NCI-H2107 treated with DMSO at 0.1 percent for 48 hours (cell line): ENCODE results near the gene CD177.
"Not testable (repeated sequence)": the region's sequence is repeated elsewhere in the genome, so short reads cannot be mapped to it uniquely, and the experiment has no call there.

Experiments used
- DNase-seq: peaks from one replicate; lab custom pipeline; 2025; ENCODE audit not compliant: unreplicated experiment; lab: John Stamatoyannopoulos, UW

Gene CD177, protein sequence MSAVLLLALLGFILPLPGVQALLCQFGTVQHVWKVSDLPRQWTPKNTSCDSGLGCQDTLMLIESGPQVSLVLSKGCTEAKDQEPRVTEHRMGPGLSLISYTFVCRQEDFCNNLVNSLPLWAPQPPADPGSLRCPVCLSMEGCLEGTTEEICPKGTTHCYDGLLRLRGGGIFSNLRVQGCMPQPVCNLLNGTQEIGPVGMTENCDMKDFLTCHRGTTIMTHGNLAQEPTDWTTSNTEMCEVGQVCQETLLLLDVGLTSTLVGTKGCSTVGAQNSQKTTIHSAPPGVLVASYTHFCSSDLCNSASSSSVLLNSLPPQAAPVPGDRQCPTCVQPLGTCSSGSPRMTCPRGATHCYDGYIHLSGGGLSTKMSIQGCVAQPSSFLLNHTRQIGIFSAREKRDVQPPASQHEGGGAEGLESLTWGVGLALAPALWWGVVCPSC

DNA sequence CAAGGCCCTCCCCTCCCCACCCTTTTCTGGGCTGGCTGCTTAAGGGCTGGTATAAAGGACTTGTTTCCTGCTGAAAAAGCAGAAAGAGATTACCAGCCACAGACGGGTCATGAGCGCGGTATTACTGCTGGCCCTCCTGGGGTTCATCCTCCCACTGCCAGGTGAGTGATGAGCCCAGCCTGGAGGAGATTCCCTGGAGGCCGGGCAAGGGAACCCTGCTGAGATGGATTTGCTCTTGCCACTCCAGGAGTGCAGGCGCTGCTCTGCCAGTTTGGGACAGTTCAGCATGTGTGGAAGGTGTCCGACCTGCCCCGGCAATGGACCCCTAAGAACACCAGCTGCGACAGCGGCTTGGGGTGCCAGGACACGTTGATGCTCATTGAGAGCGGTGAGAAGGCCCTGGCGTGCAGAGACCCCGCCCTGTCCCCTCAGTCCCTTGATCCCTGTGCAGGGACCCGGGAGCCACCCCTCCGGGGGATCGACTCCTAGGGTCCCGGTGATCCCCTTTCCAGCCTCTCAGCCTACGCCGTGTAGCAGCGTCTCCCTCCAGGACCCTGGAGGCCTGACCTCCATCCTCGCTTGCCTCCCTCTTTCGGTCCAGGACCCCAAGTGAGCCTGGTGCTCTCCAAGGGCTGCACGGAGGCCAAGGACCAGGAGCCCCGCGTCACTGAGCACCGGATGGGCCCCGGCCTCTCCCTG, at the start of gene CD177:
Gene CD177 (plus strand): TSS at position 81 of the 699 bp plus-strand sequence. CDS start 29 bp downstream, at position 110.
- DNase-seq = no peak

DNA sequence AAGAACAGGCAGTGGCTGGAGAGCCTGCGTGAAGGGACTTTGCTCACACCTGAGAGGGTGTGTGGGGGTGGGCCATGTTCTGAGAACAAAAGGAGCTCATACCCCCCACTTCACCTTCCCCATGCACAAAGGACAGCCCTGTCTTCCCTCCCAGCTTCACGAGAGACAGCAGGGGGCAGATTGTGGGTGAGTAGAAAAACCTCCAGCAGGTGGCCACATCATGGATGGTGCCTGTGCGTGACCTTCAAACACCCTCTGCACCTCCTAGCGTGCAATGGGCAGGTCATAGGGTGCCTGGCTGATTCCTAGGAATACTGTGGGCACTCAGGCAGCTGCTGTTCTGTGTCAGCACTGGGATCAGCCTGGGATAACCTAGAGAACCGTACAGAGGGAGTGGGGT, 47.8 kb upstream of the CD177 start:
- no peak for DNase-seq

DNA sequence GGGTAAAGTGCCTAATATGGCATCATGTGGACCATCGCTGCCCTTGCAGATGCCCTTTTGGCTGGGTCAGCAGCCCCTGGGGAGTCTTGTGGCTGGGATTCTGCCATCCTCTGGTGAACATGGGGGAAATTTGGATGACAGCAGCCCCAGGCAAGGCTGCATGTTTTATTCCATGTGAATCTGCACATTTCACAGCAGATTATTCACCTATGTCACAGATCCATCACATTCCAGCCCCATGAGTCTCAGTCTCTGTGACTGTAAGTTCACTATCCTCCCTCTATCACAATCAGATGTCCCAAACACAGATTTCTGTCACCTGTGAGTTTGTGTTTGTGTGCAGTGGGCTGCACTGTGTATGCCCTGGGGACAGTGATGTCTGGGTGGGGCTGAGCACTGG, 47.4 kb upstream of the CD177 start:
- DNase-seq = no peak

DNA sequence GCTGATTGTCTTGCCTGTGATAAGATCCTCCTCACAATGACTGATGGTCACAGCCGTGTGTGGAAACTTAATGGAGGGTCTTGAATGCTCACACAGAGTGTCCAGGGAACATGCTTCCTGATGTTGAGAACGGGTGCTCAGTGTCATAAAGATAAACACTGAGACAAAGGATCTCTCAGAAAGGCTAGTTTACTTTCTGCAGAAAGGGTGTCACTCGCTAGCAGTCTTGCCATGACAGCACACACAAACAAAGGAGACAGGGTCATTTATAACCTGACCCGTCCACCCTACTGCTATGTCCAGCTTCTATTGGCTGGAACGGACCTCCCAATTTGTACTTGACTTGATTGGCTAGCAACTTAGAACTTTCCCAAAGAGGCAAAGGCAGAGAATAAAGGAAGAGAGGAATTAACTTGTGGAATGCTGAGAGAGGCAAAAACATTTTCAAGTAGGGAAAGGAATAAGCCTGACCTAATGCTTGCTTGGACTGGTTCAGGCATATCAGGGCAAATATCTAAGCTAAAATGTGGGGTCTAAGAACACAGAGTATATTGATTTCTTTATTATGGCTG, 45.2 kb upstream of the CD177 start:
- no peak for DNase-seq

DNA sequence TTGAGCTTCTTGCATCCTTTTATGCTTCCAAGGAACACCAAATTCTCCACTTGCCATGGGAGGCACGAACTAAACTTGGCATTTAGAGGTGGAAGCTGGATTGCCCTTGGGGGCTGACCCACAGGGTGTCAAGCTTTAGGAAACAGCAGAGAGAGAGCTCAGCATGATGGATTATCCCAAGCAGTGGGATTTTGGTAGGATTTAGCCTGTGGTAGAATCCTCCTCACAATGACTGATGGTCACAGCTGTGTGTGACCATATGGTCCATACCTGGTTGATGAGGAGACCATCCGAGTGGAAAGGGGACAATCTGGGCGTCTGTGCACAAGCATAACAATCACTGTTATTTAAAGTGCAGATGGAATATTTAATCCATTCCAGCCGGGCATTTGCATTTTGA, 44.0 kb upstream of the CD177 start:
- no peak for DNase-seq

DNA sequence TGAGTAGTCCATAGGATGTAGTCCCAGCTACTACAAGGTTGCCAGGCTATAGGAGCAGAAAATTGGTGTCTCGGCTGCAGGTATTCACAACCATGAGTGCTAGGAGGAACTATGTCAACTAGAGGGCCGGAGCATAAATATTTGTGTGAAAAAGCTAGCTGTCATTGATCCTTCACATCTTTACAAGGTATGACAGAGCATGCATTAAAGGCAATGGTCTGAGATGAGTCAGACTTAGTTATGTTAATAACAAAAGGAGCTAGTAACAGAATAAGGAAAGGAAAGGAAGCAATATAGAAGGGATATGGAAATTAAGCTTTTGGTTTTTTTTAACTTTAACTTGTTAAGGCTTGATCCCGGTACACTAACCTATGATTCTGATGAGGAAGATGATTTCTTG, 43.3 kb upstream of the CD177 start:
- no peak for DNase-seq

DNA sequence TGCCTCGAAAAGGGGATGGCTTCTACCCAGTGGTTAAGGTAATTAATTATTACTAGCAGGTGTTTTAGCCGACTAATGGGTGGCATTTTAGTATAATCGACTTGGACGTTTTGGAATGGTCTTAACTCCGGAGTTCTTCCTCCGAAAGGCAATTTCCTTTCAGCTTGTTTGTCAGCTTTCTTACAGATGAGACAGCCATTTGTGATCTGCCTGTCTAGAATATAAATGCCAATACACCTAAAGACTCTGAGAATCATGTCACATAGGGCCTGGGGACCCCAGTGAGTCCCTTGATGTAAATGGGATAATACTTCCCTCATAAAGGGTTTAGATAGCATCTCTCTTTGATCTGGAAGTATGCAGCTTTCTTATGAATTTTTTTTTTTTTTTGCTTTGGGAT, 42.2 kb upstream of the CD177 start:
- DNase-seq = no peak

DNA sequence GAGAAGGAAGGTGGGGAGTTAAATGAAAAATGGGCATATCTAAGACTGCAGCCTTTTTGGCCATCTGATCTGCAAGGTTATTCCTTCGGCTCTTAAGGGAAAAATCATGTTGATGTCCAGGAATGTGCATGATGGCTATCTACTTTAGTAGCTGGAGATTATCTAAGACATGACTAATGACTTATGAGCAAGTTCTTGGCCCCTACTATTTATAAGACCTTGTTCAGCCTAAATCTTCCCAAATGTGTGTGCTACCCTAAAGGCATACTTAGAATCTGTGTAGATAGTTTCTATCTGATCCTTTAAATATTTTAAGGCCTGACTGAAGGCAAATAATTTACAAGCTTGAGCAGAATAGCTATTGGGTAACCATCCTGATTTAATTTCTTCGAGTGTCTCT, 41.8 kb upstream of the CD177 start:
- DNase-seq = no peak

DNA sequence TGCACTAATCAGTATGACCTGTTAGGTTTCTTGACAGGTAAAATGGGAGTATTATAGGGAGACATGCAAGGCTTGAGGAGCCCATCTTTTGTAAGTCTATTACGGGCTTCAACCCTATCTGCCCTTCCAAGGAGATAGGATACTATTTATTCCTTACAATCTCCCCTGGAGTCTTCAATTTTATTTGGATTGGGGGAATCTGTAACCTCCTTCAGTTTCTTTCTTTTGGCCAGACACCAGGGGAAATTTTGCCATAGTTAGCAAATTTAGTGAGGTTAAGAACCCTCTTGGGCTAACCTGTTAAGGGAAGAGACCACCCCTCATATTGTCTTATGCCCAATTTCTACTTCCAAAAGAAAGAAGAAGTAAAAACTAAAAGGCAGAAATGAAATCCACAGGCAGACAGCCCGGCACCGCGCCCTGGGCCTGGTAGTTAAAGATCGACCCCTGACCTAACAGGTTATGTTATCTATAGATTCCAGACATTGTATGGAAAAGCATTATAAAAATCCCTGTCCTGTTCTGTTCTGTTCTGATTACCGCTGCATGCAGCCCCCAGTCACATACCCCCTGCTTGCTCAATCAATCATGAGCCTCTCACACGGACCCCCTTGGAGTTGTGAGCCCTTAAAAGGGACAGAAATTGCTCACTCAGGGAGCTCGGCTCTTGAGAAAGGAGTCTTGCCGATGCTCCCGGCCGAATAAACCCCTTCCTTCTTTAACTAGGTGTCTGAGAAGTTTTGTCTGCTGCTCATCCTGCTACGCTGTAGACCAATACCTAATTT, 39.6 kb upstream of the CD177 start:
- no peak for DNase-seq

DNA sequence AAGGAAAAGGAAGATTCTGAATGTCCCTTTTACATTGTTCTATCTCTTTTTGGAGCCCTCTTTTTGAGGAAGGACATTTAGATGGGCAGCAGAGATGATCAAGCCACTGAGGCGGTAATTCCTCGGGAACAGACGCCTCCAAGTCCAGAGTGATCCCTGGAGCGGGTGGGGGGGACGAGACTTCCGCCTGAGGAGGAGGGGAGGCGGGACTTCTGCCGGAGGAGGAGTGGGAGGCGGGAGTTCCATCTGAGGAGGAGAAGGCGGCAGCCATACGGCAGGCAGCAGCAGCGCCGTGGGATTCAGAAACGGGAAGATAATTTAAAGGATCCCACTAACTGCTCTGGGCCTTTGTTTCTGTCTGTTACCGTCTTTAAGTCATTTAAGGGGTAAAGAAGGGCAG, 37.6 kb upstream of the CD177 start:
- DNase-seq = no peak

DNA sequence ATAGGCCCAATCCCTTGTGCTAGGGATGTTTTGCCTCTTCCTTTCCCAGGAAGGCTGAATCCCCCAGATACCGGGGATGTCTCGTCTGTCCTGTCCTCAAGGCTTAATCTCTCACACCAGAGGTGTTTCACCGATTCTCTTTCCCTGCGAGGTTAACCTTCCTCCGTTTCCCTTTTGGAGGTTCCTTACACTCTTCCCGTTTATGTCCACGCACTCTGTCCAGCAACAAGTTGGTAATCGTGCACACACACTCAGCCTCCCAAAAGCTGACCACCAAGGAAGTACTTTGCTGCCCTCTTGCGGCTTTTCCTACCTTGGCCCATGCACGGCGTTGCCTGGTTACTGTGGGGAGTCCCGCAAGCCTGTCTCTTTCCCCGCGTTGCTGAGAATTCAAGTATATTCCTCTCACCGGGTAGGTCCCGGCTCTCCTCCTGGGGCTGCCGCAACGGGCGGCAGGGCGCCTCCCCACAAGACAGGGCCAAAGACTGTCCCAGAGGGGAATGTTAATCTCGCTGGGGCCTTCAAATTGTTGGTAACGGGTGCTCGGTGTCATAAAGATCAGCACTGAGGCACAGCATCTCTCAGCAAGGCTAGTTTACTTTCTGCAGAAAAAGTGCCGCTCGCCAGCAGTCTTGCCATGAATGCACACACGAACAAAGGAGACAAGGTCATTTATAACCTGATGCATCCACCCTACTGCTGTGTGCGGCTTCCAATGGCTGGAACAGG, 36.7 kb upstream of the CD177 start:
- no peak for DNase-seq

DNA sequence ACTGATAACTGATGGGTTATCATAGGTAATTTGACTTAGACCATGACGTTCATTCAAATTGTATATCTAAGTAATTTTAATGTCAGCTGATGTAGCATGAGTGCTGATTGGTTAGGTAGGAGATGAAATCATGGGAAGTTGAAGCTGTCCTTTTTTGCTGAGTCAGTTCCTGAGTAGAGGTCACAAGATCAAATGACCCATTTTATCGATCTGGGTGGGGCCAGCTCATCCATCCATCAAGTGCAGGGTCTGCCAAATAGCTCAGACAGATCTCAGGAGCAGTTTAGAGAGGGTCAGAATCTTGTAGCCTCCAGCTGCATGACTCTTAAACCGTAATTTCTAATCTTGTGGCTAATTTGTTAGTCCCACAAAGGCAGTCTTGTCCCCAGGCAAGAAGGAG, 35.3 kb upstream of the CD177 start:
- no peak for DNase-seq

DNA sequence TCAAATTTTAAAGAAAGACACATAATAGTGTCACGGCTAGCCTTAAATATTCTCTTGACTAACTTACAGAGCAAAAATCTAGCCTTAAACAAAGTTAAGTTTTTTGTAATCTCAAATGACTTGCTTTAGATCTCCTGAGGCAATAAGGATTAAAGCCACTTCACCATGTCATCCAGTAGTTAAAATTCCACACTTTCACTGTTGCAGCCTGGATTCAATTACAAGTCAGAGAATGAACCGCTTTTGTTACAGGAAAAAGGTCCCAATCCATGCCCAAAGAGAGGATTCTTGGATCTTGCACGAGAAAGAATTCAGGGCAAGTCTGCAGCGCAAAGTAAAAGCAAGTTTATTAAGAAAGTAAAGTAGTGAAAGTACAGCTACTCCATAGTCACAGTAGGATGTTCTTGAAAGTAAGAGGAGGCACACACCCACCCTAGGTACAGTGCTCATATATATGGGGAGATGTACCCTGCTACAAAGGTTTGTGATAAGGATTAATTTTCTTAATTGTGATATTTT, 34.6 kb upstream of the CD177 start:
- no peak for DNase-seq

DNA sequence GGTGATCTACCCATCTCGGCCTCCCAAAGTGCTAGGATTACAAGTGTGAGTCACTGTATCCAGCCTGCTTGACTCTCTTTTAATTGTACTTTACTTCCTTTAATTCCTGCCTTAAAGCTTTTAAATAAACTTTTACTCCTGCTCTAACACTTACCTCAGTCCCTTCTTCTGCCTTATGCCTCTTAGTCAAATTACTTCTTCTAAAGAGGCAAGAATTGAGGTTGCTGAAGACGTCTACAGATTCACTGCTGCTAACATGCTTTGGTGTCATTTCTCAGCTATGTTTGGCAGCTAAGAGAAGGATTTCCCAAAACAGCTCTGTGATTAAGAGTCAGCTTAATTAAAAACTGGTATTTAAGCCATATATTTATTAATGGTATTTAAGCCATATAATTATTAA, 32.9 kb upstream of the CD177 start:
- DNase-seq = no peak

DNA sequence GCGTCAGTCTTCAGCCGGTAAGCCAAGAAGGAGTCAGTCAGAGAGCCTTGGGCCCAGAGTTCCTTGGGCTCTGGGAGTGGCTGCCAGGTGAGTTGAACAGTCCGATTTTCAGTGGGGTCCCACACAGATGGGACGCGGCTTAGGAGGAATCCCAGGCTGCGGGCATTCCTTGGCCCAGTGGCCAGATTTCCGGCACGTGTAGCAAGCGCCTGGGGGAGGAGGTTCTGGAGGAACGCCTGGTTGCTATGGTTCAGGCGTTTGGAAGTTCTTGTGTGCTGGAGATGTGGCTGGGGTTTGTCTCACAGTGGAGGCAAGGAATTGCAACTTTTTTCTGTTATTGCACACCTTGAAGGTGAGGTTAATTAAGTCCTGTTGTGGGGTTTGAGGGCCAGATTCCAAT, 26.7 kb upstream of the CD177 start:
- not testable (repeated sequence) for DNase-seq

DNA sequence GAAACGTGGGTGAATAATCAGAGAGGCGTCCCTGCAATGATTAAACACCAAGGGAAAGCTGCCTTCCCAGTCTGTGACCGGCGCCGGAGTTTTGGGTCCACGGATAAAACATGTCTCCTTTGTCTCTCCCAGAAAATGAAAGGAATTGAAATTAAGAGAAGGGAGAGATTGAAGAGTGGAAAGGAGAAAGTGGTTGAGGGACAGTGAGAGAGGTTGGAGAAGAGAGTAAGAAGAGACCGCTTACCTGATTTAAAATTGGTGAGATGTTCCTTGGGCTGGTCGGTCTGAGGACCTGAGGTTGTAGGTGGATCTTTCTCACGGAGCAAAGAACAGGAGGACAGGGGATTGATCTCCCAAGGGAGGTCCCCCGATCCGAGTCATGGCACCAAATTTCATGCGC, 24.9 kb upstream of the CD177 start:
- DNase-seq = not testable (repeated sequence)

DNA sequence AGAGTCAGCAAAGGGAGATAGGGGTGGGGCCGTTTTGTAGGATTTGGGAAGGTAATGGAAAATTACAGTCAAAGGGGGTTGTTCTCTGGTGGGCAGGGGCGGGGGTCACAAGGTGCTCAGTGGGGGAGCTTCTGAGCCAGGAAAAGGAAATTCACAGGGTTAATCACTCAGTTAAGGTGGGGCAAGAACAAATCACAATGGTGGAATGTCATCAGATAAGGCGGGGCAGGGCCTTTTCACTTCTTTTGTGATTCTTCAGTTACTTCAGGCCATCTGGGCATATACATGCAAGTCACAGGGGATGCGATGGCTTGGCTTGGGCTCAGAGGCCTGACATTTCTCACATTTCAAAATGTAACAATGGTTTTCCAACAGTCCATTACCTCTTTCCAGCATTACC, 24.4 kb upstream of the CD177 start:
- not testable (repeated sequence) for DNase-seq

DNA sequence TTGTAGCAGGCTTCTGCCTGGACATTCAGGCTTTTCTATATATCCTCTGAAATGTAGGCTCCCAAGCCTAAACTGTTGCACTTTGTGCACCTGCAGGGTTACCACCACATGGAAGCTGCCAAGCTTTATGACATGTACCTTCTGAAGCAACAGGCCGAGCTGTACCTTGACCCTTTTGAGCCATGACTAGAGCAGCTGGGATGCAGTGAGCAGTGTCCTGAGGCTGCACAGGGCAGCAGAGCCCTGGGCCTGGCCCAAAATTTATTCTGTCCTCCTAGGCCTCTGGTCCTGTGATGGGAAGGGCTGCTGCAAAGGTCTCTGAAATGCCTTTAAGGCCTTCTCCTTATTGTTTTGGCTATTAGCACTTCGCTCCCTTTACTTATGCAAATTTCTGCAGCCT, 23.5 kb upstream of the CD177 start:
- no peak for DNase-seq

DNA sequence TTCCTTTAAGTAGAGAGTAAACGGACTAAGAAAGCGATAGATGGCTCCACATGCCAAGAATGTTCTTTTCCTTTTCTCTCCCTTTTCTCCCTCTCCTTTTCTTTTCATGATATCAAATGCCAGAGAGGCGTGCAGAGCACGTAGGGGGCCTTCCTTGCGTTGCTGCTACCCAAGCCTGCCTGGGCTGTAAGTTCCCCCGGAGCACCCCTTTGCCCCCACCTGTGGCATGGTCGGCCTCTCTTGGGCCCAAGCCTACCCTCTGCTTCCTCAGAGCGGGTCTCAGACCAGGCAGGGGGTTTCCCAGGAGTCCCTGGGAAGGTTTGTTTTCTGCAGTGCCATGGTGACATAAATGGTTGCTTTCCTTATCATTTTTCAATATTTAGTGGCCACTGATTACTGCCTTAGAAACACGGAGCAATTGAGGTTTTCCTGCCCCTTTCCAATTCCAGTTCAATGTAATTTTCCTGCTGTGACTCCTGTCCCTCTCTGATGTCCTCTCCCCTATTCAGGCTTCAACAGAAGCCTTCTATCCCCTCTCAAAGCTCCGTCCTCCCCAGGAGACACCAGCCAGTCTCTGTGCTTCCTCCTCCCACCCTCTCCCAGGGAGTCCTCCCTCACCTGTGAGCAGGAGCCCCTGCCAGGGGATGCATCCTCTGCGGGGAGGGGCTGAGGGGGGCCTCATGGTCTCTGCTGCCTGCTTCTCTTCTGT, 22.6 kb upstream of the CD177 start:
- DNase-seq = no peak

DNA sequence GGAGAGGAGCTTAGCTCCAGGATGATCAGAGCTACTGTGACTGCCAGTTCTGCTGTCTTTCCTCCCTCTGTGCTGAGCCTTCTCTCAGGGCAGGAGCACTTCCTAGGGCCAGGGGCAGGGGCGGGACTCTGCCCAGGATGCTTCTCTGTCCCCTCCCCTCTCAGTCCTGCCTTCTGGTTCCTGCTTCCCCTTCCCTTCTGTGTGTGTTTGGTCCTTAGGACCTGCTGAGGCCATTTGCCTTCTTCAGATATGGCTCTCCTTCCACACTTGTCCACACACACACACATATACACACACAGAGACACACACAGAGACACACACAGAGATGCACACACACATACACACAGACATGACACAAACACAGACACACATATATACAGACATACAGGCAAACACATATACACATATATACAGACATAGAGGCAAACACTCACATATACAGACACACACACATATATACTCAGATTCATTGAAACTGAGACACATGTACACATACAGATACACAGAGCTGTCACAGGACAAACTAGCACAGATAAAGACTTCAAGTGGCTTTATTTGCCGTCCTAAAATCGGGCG, 22.0 kb upstream of the CD177 start:
- DNase-seq = no peak
